ENCODE measurements around the gene HEG1.

GRCh38 chr3:125042725-125043406 is 12.9 kb downstream of the HEG1 start:
- TF ChIP-seq, protein P1, sequence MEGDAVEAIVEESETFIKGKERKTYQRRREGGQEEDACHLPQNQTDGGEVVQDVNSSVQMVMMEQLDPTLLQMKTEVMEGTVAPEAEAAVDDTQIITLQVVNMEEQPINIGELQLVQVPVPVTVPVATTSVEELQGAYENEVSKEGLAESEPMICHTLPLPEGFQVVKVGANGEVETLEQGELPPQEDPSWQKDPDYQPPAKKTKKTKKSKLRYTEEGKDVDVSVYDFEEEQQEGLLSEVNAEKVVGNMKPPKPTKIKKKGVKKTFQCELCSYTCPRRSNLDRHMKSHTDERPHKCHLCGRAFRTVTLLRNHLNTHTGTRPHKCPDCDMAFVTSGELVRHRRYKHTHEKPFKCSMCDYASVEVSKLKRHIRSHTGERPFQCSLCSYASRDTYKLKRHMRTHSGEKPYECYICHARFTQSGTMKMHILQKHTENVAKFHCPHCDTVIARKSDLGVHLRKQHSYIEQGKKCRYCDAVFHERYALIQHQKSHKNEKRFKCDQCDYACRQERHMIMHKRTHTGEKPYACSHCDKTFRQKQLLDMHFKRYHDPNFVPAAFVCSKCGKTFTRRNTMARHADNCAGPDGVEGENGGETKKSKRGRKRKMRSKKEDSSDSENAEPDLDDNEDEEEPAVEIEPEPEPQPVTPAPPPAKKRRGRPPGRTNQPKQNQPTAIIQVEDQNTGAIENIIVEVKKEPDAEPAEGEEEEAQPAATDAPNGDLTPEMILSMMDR (IDR thresholded peaks at IDR 0.05) = no peak
- TF ChIP-seq POLR2A (IDR thresholded peaks at IDR 0.05) (no peak), POLR2AphosphoS5 (IDR thresholded peaks at IDR 0.05) (peak in 1 of 4 donors; percentile 4), EP300 (IDR thresholded peaks at IDR 0.05) (no peak)

Measured in sigmoid colon (tissue), 4 donors.